ENCODE data around the gene TMEM63B.

Gene TMEM63B

DNA sequence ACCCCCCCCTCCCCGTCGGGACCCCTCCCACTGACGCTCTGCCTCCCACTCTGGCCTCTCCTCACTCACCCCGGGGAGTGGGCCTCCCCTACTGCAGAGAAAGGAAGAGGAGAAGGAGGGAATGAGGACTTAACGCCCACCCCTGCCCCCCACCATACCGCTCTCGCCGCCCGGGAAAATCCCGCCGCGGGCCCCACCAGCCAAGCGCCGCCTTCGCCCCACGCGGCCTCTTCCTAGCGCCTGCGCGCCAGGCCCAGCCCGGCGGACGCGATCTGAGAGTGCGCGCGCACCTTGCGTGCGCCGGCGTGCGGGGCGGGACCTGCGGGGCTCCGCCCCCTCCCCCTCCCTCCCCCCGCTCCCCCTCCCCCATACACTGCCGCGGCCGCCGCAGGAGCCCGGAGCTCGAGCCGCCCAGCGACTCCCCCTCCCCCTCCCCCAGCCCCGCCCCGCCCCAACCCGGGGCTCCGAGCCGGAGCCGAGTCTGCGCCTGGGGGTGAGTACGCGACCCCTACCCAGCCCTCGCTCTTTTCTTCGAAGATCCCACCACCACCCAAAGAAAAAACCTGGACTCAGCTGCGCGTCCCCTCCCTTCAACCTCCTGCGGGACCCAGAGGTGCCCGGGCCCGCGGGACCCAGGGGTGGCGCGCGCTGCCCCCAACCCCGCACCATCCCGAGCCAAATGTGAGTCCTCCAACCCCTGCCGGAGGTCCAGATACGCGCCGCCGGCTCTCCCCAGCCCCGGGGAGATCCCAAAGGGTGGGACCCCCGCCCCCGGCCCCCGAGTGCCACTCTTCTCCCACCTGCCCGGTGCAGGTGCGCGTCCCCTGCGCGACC lies at the start of gene TMEM63B, which contains the start of gene MRPL14:
TMEM63B (plus strand) TSS at position 369 of the 834 bp plus-strand sequence. CDS start 7,031 bp downstream, outside the sequence.
MRPL14 (minus strand) TSS at position 267 of the 834 bp plus-strand sequence. CDS start 10,841 bp downstream, outside the sequence.
- H3K4me1 Mint-ChIP-seq (ENCODE audit: low read depth): peaks cover 44% of the 10 kb centered on the region
- peaks cover 17% of the 10 kb centered on the region for H3K36me3 Mint-ChIP-seq (ENCODE audit: low read depth)

DNA sequence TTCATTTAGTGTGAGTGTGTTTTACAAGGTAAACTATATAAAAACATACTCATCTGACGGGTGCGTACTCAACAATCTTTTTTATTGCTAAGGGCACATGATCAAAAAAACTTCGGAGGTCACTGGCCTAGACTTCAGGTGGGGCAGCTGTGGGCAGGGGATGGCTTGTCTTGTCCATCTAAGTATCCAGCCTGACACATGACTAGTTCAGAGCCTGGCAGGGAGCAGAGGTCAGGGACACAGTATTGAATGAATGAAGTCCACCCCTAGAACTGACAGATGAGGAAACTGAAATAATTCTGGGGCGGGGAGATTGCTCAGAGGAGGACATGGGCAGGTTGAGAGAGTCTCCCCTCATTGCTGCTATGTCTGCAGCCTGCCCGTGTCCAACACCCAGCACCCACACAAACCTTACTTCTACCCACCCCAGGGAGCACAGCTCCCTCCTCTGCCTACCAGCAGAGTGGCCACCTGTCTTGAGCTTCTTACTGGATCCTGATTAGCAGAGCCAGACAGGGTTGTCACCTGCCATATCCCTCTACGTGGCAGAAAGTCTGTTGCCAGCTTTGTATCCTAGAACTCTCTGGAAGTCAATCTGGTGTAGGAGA lies 49.0 kb upstream of the TMEM63B start:
- Mint-ChIP-seq H3K27ac (no peak overlapping the region), H3K9me3 (no peaks in the 10 kb centered on the region), H3K4me1 (ENCODE audit: low read depth) (peaks cover 26% of the 10 kb centered on the region), H3K4me3 (no peak overlapping the region), H3K27me3 (ENCODE audit: low read depth) (peaks cover 6% of the 10 kb centered on the region), H3K36me3 (ENCODE audit: low read depth) (no peaks in the 10 kb centered on the region)

More for the DNA sequence above, at the start of gene TMEM63B, which contains the start of gene MRPL14:
- H3K9me3 Mint-ChIP-seq: no peaks in the 10 kb centered on the region
- H3K27me3 Mint-ChIP-seq (ENCODE audit: low read depth): no peaks in the 10 kb centered on the region
- peak within 1 kb of the TSS; percentile 82 for H3K4me3 Mint-ChIP-seq
- peak within 1 kb of the TSS; percentile 90 for H3K27ac Mint-ChIP-seq

DNA sequence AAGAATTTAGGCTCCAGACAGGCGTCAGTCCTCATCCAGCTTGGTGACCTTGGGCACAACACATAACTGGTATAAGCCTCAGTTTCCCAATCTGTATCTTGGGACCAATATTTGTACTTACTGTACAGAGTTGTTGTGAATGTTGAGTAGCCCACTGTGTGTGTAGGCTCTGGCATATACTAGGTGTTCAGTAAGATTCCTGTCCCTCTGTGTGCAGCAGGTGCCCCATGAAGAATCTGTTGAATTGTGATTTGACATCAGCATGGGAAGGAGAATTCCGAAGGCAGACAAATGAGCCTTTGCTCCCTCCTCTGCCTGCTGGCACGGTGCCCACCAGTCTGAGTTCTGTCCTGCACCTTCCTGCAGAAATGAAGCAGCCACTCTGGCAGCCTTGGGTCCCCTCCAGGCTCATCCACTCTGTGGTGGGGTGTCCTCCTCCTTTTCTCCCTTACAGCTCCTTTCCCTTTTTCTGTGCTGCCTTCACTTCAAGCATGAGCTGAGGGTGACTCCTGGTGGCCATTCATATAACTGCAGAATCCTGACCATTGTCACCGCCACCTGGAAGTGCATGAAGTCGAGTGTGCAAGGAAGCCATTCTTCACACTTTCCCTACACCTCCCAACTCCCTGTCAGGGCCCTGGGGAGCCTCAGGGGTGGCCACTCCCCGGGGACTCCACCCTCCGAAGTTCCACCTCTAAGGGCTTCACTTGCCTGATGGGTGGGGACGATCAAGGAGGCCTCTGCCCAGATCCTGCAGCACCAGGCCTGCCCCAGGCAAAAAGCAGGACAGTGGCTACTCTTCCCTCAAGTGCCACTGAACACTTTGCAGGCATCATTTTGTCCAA lies 48.3 kb upstream of the TMEM63B start:
- no peaks in the 10 kb centered on the region for H3K9me3 Mint-ChIP-seq
- H3K36me3 Mint-ChIP-seq (ENCODE audit: low read depth): no peaks in the 10 kb centered on the region
- no peak overlapping the region for H3K4me3 Mint-ChIP-seq
- H3K4me1 Mint-ChIP-seq (ENCODE audit: low read depth): peaks cover 20% of the 10 kb centered on the region
- peaks cover 6% of the 10 kb centered on the region for H3K27me3 Mint-ChIP-seq (ENCODE audit: low read depth)
- no peak overlapping the region for H3K27ac Mint-ChIP-seq

DNA sequence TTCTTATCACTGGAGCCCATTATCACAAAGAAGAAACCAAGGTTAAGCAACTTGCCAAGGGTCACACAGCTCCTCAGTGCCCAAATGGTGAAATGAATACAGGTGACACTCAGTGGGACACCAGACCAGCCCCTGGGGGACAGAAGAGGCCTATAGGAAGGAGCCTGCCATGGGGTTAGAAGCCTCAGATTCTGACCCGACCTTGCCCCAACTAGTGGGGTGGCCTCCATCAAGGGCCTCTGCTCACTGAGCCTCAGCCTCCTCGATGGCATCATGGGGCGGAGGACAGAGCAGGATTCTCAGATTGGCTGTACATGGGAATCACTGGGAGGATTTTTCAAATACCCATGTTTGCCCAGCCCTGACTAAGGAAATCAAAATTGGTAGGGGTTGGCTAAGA lies 47.7 kb upstream of the TMEM63B start:
- H3K9me3 Mint-ChIP-seq: no peaks in the 10 kb centered on the region
- H3K36me3 Mint-ChIP-seq (ENCODE audit: low read depth): no peaks in the 10 kb centered on the region
- no peak overlapping the region for H3K4me3 Mint-ChIP-seq
- peaks cover 14% of the 10 kb centered on the region for H3K4me1 Mint-ChIP-seq (ENCODE audit: low read depth)
- no peak overlapping the region for H3K27ac Mint-ChIP-seq
- H3K27me3 Mint-ChIP-seq (ENCODE audit: low read depth): peaks cover 6% of the 10 kb centered on the region

DNA sequence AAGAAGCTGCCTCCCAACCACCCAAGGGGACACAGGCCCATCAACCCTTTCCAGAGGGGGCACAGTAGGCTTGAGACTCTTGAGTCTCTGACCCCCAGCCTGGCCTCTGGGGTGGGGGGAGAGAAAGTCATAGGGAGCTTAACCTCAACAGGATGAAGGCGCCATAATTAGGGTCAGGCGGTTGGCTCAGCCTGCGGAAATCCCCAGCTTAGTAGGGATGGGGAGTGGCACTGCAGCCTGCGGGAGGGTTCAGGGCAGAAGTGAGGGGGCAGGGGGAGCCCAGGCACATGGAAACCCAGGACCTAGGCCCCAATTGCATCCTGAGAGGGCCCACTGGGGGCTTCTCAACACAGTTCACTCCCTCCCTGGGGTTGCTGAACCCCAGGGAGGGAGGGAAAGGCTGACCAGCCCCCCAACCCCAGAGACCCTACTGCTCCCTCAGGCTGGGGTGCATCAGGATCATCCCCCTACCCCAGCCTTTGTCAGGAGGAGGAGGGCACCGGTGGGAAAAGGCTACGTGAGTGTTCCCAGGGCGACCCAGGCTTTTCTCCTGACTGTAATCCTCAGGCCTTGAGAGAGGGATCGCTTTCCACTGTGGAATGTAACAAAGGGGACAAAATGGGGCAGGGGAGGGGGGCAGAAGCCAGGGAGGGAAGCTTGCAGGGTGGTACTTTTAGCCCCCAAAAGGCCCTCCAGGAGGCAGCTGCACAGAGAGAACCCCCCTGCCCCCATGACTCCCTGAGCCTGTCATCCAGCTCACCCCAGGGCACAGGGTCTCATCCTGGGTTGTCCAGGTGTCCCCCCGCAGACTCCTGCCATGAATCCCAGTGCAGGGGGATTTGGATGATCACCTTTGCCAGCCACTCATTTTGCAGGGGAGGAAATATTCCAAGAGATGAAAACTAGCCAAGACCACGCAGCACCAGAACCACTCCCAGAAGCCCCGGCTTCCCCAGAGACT lies 46.5 kb upstream of the TMEM63B start:
- peaks cover 13% of the 10 kb centered on the region for H3K4me1 Mint-ChIP-seq (ENCODE audit: low read depth)
- H3K27ac Mint-ChIP-seq: peak overlapping the region; percentile 82
- no peaks in the 10 kb centered on the region for H3K36me3 Mint-ChIP-seq (ENCODE audit: low read depth)
- peaks cover 6% of the 10 kb centered on the region for H3K27me3 Mint-ChIP-seq (ENCODE audit: low read depth)
- no peaks in the 10 kb centered on the region for H3K9me3 Mint-ChIP-seq
- H3K4me3 Mint-ChIP-seq: no peak overlapping the region

- H3K27ac Mint-ChIP-seq: no peak overlapping the region
- no peak overlapping the region for H3K4me3 Mint-ChIP-seq
- H3K27me3 Mint-ChIP-seq (ENCODE audit: low read depth): peaks cover 6% of the 10 kb centered on the region
- peaks cover 13% of the 10 kb centered on the region for H3K4me1 Mint-ChIP-seq (ENCODE audit: low read depth)
- no peaks in the 10 kb centered on the region for H3K36me3 Mint-ChIP-seq (ENCODE audit: low read depth)
- no peaks in the 10 kb centered on the region for H3K9me3 Mint-ChIP-seq
Measured at GRCh38 chr6:44081753-44082152, 45.6 kb upstream of the TMEM63B start.

GRCh38 chr6:44082872-44083321 lies 44.5 kb upstream of the TMEM63B start:
- Mint-ChIP-seq H3K4me1 (ENCODE audit: low read depth) (peaks cover 13% of the 10 kb centered on the region), H3K27ac (no peak overlapping the region), H3K36me3 (ENCODE audit: low read depth) (no peaks in the 10 kb centered on the region), H3K4me3 (no peak overlapping the region), H3K9me3 (no peaks in the 10 kb centered on the region), H3K27me3 (ENCODE audit: low read depth) (peaks cover 4% of the 10 kb centered on the region)

DNA sequence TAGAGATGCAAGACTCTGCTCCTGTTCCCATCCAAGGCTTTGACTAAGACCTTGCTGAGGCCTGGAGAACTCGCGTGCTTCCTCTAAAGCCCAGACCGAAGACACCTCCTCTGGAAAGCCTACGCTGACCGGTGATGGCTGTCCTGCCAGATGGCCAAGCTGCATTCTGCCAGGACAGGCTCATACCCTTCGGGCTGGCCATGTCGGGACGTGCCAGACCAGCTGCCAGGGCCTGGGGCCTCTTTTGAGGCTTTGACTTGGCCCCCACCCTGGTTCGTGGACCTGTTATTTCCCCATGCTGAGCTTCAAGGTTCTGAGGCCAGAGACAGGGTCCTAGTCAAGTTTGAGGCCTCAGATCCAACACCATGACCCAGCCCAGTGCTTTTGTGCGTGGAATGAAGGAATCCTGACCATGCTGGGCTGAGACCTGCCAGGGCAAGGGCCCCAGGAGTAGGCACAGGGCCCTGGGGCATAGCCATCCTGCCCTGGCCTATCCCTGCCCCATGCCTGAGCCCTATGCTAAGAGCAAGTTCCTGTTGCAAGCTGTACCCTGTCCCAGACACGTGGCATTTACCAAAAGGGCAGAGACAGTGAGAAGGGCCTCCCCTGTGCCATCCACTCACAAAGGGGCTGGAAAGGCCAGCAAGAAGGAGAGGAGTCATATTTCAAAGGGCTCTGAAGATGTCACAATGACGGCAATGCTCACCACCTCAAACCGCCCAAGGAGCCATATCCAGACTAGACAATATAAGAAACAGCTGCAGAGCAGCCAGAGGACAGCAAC lies 42.9 kb upstream of the TMEM63B start:
- Mint-ChIP-seq H3K4me1 (ENCODE audit: low read depth) (peaks cover 7% of the 10 kb centered on the region), H3K4me3 (no peak overlapping the region), H3K36me3 (ENCODE audit: low read depth) (no peaks in the 10 kb centered on the region), H3K27ac (no peak overlapping the region), H3K27me3 (ENCODE audit: low read depth) (no peaks in the 10 kb centered on the region), H3K9me3 (no peaks in the 10 kb centered on the region)

DNA sequence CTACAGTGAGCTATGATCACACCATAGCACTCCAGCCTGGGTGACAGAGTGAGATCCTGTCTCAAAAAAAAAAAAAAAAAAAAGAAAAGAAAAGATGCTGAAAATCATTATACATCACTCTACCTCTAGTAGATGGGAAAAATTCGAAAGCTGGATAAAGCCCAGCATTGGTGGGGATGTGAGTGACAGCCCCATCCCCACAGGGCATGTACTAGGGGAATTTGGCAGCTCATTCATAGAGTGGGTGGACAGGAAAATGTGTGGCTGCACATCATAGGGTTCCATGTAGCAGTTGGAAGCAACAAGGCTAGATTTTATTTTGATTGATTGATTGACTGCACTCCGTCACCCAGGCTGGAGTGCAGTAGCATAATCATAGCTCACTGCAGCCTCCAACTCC lies 42.1 kb upstream of the TMEM63B start:
- H3K9me3 Mint-ChIP-seq: no peaks in the 10 kb centered on the region
- H3K27ac Mint-ChIP-seq: no peak overlapping the region
- H3K36me3 Mint-ChIP-seq (ENCODE audit: low read depth): no peaks in the 10 kb centered on the region
- H3K27me3 Mint-ChIP-seq (ENCODE audit: low read depth): no peaks in the 10 kb centered on the region
- peaks cover 4% of the 10 kb centered on the region for H3K4me1 Mint-ChIP-seq (ENCODE audit: low read depth)
- no peak overlapping the region for H3K4me3 Mint-ChIP-seq

DNA sequence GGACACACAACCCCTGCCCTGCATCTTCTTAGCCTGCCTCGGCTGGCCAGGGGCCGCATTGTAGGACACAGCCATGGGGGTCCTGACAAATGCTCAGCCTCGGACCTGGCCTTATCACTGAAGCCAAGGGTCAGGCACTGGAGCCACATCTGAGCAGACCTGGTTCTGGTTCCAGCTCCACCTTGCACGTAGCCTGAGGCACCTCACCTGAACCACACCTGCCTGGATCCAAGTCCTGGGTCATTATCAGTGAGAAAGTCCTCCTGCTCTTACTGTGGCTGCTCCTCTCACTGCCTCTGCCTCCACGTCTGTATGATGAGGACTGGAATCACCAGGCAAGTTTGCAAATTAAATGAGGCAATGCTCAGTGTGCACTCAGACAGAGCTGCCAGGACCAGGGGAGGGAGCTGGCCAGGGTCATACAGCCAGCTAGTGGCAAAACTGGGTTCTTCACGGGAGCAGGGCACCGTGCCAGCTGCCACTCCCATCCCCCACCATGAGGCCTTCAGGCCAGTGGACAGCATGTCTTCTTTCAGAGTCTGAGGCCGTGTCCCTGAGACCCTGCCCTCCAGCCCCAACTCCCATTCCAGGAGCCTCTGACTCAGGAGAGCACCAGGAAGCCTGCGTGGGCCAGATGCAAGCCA lies 40.3 kb upstream of the TMEM63B start:
- Mint-ChIP-seq H3K4me3 (no peak overlapping the region), H3K27me3 (ENCODE audit: low read depth) (no peaks in the 10 kb centered on the region), H3K36me3 (ENCODE audit: low read depth) (no peaks in the 10 kb centered on the region), H3K4me1 (ENCODE audit: low read depth) (no peaks in the 10 kb centered on the region), H3K9me3 (no peaks in the 10 kb centered on the region), H3K27ac (no peak overlapping the region)

- Mint-ChIP-seq H3K27ac (no peak overlapping the region), H3K9me3 (no peaks in the 10 kb centered on the region), H3K4me3 (no peak overlapping the region), H3K36me3 (ENCODE audit: low read depth) (no peaks in the 10 kb centered on the region), H3K4me1 (ENCODE audit: low read depth) (no peaks in the 10 kb centered on the region), H3K27me3 (ENCODE audit: low read depth) (no peaks in the 10 kb centered on the region)
Measured at GRCh38 chr6:44087623-44088022, 39.7 kb upstream of the TMEM63B start.

GRCh38 chr6:44088827-44089590 lies 38.3 kb upstream of the TMEM63B start:
- Mint-ChIP-seq H3K9me3 (no peaks in the 10 kb centered on the region), H3K27ac (no peak overlapping the region), H3K4me1 (ENCODE audit: low read depth) (no peaks in the 10 kb centered on the region), H3K27me3 (ENCODE audit: low read depth) (no peaks in the 10 kb centered on the region), H3K36me3 (ENCODE audit: low read depth) (no peaks in the 10 kb centered on the region), H3K4me3 (no peak overlapping the region)

Data from T-helper 1 cell treated with Interleukin-12 subunit alpha and Interleukin-12 subunit beta and Interleukin-4 antibody, amounts not matched to agents 30 μg/mL and 1 μg/mL, for 36 hours (primary cell).